Measurements from ENCODE around the gene PFKP. TPM values are rescaled to one million over a fixed set of nuclear protein-coding genes. Genes with fewer than 3 reads are reported as not detected.

Gene PFKP
- polyA plus RNA-seq, 2 of the 4 experiments (the other 2 are of a cell fraction): 164 to 279 TPM

DNA sequence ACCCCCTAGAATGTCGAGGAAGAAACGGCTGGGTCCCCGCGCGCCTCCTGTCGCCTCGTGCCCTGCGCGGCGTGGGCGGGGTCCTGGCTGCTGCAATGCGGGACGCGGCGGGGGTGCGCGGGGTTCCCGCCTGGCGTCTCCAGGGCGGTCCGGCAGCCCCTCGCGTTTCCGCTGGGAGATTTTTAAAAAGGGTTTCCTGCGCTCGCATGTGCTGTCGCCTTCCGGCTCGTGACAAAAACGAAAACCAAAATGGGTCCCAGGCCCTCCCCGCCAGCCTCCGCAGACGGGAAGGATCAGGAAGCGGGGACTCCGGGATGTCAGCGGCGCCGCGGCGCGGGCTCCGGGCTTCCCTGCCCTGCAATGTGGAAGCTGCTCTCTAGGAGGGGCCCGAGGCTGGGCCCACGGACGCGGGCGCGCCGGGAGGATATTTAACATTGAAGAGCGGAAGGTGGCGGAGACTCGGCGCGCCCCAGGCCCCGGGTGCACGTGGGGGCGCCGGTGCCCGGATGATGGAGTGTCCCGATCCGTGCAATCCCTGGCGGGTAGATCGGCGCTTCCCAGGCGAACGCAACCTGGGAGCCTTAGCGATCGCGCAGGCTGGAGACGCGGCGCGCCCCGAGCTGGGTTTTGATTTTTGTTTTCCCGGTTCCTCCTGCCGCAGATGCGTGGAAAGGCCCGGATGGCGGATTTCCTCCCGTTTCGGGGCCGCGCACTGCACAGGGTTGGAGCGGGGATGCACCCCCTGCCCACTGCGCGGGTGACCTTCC, 1.0 kb downstream of the PFKP start:
- TF ChIP-seq KDM1A (IDR thresholded peaks at IDR 0.05; ENCODE audit: low read depth): no peak
- TF ChIP-seq, protein P1, sequence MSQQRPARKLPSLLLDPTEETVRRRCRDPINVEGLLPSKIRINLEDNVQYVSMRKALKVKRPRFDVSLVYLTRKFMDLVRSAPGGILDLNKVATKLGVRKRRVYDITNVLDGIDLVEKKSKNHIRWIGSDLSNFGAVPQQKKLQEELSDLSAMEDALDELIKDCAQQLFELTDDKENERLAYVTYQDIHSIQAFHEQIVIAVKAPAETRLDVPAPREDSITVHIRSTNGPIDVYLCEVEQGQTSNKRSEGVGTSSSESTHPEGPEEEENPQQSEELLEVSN (IDR thresholded peaks at IDR 0.05; ENCODE audit: borderline replicate concordance, low read depth): peak; percentile 32; the same call in 1 of the 2 replicates
- TF ChIP-seq RAD21 (conservative IDR thresholded peaks at IDR 0.05 in 1 of 2, IDR thresholded peaks at IDR 0.05 in 1 of 2): peak in 1 of 2 experiments; percentile 24; a peak in 2 of 5 replicates
- TF ChIP-seq, protein P2, sequence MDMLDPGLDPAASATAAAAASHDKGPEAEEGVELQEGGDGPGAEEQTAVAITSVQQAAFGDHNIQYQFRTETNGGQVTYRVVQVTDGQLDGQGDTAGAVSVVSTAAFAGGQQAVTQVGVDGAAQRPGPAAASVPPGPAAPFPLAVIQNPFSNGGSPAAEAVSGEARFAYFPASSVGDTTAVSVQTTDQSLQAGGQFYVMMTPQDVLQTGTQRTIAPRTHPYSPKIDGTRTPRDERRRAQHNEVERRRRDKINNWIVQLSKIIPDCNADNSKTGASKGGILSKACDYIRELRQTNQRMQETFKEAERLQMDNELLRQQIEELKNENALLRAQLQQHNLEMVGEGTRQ (IDR thresholded peaks at IDR 0.05): no peak
- no peak for TF ChIP-seq KDM5A (IDR thresholded peaks at IDR 0.05)
- TF ChIP-seq HOXB13 (CRISPR knock-in tag; IDR thresholded peaks at IDR 0.05; ENCODE audit: low read depth): 0 out of 2 replicates have a peak, but pooled peaks have one; percentile 21
- TF ChIP-seq, protein P3, sequence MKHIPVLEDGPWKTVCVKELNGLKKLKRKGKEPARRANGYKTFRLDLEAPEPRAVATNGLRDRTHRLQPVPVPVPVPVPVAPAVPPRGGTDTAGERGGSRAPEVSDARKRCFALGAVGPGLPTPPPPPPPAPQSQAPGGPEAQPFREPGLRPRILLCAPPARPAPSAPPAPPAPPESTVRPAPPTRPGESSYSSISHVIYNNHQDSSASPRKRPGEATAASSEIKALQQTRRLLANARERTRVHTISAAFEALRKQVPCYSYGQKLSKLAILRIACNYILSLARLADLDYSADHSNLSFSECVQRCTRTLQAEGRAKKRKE (CRISPR knock-in tag; IDR thresholded peaks at IDR 0.05; ENCODE audit: low read depth): no peak
- TF ChIP-seq CBX8 (IDR thresholded peaks at IDR 0.05): no peak
- peak in 1 of 2 experiments; percentile 15; a peak in 1 of 5 replicates for TF ChIP-seq JUN (IDR thresholded peaks at IDR 0.05)
- TF ChIP-seq MYC (IDR thresholded peaks at IDR 0.05; ENCODE audit: borderline replicate concordance, low read length): peak; percentile 64; the same call in 1 of the 2 replicates
- TF ChIP-seq ZFP36 (IDR thresholded peaks at IDR 0.05; ENCODE audit: borderline replicate concordance, partially characterized antibody): no peak
- TF ChIP-seq EHMT2 (IDR thresholded peaks at IDR 0.05; ENCODE audit: low read depth): no peak
- no peak for TF ChIP-seq JUNB (IDR thresholded peaks at IDR 0.05)
- no peak for TF ChIP-seq HEYL (CRISPR knock-in tag; IDR thresholded peaks at IDR 0.05)
- no peak for TF ChIP-seq TFCP2L1 (CRISPR knock-in tag; IDR thresholded peaks at IDR 0.05)
- peak; percentile 16; the same call in 1 of the 3 replicates for TF ChIP-seq SMC3 (IDR thresholded peaks at IDR 0.05)
- no peak for TF ChIP-seq POLR2AphosphoS2 (conservative IDR thresholded peaks at IDR 0.05; ENCODE audit: low read length)
- TF ChIP-seq, protein P4, sequence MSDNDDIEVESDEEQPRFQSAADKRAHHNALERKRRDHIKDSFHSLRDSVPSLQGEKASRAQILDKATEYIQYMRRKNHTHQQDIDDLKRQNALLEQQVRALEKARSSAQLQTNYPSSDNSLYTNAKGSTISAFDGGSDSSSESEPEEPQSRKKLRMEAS (IDR thresholded peaks at IDR 0.05): peak; percentile 63
- TF ChIP-seq BHLHE40 (IDR thresholded peaks at IDR 0.05; ENCODE audit: low read depth, low read length): no peak
- TF ChIP-seq CHD2 (IDR thresholded peaks at IDR 0.05; ENCODE audit: low read length, partially characterized antibody): no peak
- TF ChIP-seq, protein P5, sequence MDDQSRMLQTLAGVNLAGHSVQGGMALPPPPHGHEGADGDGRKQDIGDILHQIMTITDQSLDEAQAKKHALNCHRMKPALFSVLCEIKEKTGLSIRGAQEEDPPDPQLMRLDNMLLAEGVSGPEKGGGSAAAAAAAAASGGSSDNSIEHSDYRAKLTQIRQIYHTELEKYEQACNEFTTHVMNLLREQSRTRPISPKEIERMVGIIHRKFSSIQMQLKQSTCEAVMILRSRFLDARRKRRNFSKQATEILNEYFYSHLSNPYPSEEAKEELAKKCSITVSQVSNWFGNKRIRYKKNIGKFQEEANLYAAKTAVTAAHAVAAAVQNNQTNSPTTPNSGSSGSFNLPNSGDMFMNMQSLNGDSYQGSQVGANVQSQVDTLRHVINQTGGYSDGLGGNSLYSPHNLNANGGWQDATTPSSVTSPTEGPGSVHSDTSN (IDR thresholded peaks at IDR 0.05): no peak
- TF ChIP-seq PHF8 (IDR thresholded peaks at IDR 0.05; ENCODE audit: borderline replicate concordance, low read depth): peak; percentile 30; the same call in 1 of the 2 replicates
- TF ChIP-seq GATA3 (IDR thresholded peaks at IDR 0.05; ENCODE audit: borderline replicate concordance): no peak
- TF ChIP-seq ESRRA (IDR thresholded peaks at IDR 0.05; ENCODE audit: borderline replicate concordance, low read length): no peak
- TF ChIP-seq TP53 (CRISPR knock-in tag; IDR thresholded peaks at IDR 0.05): 0 out of 2 replicates have a peak, but pooled peaks have one; percentile 24
- ChIA-PET POLR2A (interaction anchor here (1.5 to 2.0 kb wide), 4 partner anchors 23 to 104 kb away, joined by 6 to 9 read pairs (median 8); partner anchors contain the start of gene PITRM1), CTCF (interaction anchor here (0.7 to 1.5 kb wide), 6 partner anchors 10 to 141 kb away, joined by 3 to 4 read pairs (median 3); no protein-coding TSS in a partner anchor)
- Histone ChIP-seq H3K4me3 (peak overlapping the region; percentile 97), H3K4me2 (peak overlapping the region; percentile 94), H3K27ac (peak overlapping the region; percentile 96), H3K9me3 (no peaks in the 10 kb centered on the region), H3K4me1 (peaks cover 51% of the 10 kb centered on the region)
- peak; percentile 55 to 64 for ATAC-seq
- 0% methylated on average over 2 of the region's 86 CpGs for WGBS (ENCODE audit: missing lambda C conversion rate)
- no peak for FAIRE-seq
- DNase-seq (ENCODE audit: low read depth in 1 of 2, low spot score in 1 of 2): peak in 1 of 2 experiments; percentile 60

All from A549 (cell line).